Sigmoid colon (tissue), 7 donors: ENCODE data around the gene PLEKHH1. TPM values are rescaled to one million over a fixed set of nuclear protein-coding genes. Genes with fewer than 3 reads are reported as not detected.

Experiments used
- DNase-seq: peaks from one replicate; pipeline ENCODE4 v3.0.0-alpha.2; 2019
- H3K27ac ChIP-seq, 4 donors: fragments of 200-600 bp; sonication (generic); one replicate each; pipeline ENCODE4 v1.5.1; 2016 to 2019; ENCODE audit warnings: mild to moderate bottlenecking in 1 of 4
- H3K27me3 ChIP-seq, 3 donors: fragments of 200-600 bp; sonication (generic); one replicate each; pipeline ENCODE4 v1.5.1; 2019; ENCODE audit warnings: mild to moderate bottlenecking in 1 of 3
- H3K36me3 ChIP-seq, 4 donors: fragments of 200-600 bp; sonication (generic); one replicate each; pipeline ENCODE4 v1.5.1; 2016 to 2019
- H3K4me1 ChIP-seq, 4 donors: fragments of 200-600 bp; sonication (generic); one replicate each; pipeline ENCODE4 v1.5.1; 2017 to 2019
- H3K4me3 ChIP-seq, 4 donors: fragments of 200-600 bp; sonication (generic); one replicate each; pipeline ENCODE4 v1.5.1; 2017 to 2019; ENCODE audit warnings: mild to moderate bottlenecking in 2 of 4, moderate library complexity in 1 of 4
- H3K9me3 ChIP-seq, 4 donors: fragments of 200-600 bp in 3 of 4; sonication (generic) in 3 of 4; one replicate each; pipeline versions ENCODE4 v1.5.1 to v1.6.1; 2013 to 2019
- EP300 ChIP-seq, 4 donors: sonication (generic); formaldehyde crosslinking; IDR thresholded peaks; one replicate each; pipeline ENCODE4 v1.6.1; 2017; ENCODE audit warnings: antibody characterized with exemption in 4 of 4
- POLR2A ChIP-seq, 2 donors: fragments of 450-650 bp; IDR thresholded peaks; one replicate each; pipeline ENCODE4 v1.6.1; 2016; ENCODE audit warnings: antibody characterized with exemption in 2 of 2, mild to moderate bottlenecking in 2 of 2, moderate library complexity in 2 of 2
- POLR2AphosphoS5 ChIP-seq, 4 donors: sonication (generic); formaldehyde crosslinking; IDR thresholded peaks; one replicate each; pipeline ENCODE4 v1.6.1; 2017; ENCODE audit warnings: antibody characterized with exemption in 4 of 4
- WGBS, 2 donors: extraction: QIAGEN DNeasy Blood & Tissue Kit; methylation state at CpG; one replicate each; pipeline ENCODE4 v1.1.7; 2013; 5-methylcytosine and 5-hydroxymethylcytosine counted together
- intact Hi-C: fragments of 100-400 bp; cut with DNase I; formaldehyde crosslinking; loops from one replicate; pipeline ENCODE4 v1.15.1; 2023
- polyA plus RNA-seq, 3 donors: library from polyadenylated mRNA; stranded (reverse); fragments of 200-250 nt; gene quantifications; one replicate each; pipeline ENCODE4 v1.2.3, GENCODE V29; 2013
- total RNA-seq, 4 donors: library from RNA; depleted of rRNA; stranded (reverse); fragments of >200 nt; gene quantifications; one replicate each; pipeline ENCODE4 v1.1.0, GENCODE V29; 2016
- TF ChIP-seq, protein P1 (sequence below), 4 experiments: fragments of 450-650 bp in 3 of 4; fragments of 200-600 bp in 1 of 4; IDR thresholded peaks; one replicate each; pipeline ENCODE4 v1.5.1; 2016 to 2019; ENCODE audit warnings: antibody characterized with exemption in 4 of 4, mild to moderate bottlenecking in 3 of 4, moderate library complexity in 2 of 4
- donor health status: healthy with polysubstance abuse.
- donor health status: Bipolar disorder and iron deficiency.
- donor health status: healthy.

Gene PLEKHH1
- total and polyA plus RNA-seq, 7 donors: 2.0 to 25.3 (median 8.0) TPM

GRCh38 chr14:67570453-67570852 lies 37.4 kb downstream of the PLEKHH1 start:
- Histone ChIP-seq H3K27ac (no peak overlapping the region), H3K36me3 (no peaks in the 10 kb centered on the region), H3K9me3 (no peaks in the 10 kb centered on the region), H3K4me1 (no peaks in the 10 kb centered on the region), H3K27me3 (no peaks in the 10 kb centered on the region), H3K4me3 (no peak overlapping the region)
- intact Hi-C loops: loop anchor here (2.0 kb wide), 1 partner anchor 44 kb away; no protein-coding TSS in a partner anchor
- TF ChIP-seq EP300 (IDR thresholded peaks at IDR 0.05) (no peak), POLR2AphosphoS5 (IDR thresholded peaks at IDR 0.05) (no peak), POLR2A (IDR thresholded peaks at IDR 0.05) (no peak)
- TF ChIP-seq, protein P1, sequence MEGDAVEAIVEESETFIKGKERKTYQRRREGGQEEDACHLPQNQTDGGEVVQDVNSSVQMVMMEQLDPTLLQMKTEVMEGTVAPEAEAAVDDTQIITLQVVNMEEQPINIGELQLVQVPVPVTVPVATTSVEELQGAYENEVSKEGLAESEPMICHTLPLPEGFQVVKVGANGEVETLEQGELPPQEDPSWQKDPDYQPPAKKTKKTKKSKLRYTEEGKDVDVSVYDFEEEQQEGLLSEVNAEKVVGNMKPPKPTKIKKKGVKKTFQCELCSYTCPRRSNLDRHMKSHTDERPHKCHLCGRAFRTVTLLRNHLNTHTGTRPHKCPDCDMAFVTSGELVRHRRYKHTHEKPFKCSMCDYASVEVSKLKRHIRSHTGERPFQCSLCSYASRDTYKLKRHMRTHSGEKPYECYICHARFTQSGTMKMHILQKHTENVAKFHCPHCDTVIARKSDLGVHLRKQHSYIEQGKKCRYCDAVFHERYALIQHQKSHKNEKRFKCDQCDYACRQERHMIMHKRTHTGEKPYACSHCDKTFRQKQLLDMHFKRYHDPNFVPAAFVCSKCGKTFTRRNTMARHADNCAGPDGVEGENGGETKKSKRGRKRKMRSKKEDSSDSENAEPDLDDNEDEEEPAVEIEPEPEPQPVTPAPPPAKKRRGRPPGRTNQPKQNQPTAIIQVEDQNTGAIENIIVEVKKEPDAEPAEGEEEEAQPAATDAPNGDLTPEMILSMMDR (IDR thresholded peaks at IDR 0.05): no peak
- DNase-seq: no peak
- 87 to 89% methylated on average over 7 of the region's 7 CpGs for whole genome bisulfite sequencing, 2 donors

GRCh38 chr14:67571275-67571990 lies 38.3 kb downstream of the PLEKHH1 start:
- no peaks in the 10 kb centered on the region for H3K9me3 ChIP-seq
- DNase-seq: peak; percentile 78
- TF ChIP-seq, protein P1 (IDR thresholded peaks at IDR 0.05): peak; percentile 73 to 96 (median 88)
- TF ChIP-seq EP300 (IDR thresholded peaks at IDR 0.05): no peak
- H3K27me3 ChIP-seq: no peaks in the 10 kb centered on the region
- no peak overlapping the region for H3K4me3 ChIP-seq
- no peak overlapping the region for H3K27ac ChIP-seq
- intact Hi-C loops: loop anchor here (1.0 to 2.0 kb wide), 2 partner anchors 45 to 144 kb away; no protein-coding TSS in a partner anchor
- WGBS, 2 donors: 49 to 50% methylated on average over 14 of the region's 14 CpGs
- H3K36me3 ChIP-seq: peaks cover 0 to 4% (median 0%) of the 10 kb centered on the region in 4 donors
- H3K4me1 ChIP-seq: no peaks in the 10 kb centered on the region

DNA sequence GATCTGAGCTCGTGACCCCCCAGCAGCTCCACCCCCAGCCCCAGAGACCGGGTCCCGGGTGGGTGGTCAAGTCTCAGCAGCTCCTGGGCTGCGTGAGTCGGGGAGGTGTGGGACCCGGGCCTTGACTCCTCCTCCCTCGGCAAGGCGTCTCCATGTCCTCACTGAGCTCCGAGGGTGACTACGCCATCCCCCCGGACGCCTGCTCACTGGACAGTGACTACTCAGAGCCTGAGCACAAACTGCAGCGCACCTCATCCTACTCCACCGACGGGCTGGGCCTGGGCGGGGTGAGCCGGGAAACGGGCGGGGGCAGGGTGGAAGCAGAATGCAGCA lies 38.9 kb downstream of the PLEKHH1 start:
- 76 to 88% methylated on average over 19 of the region's 19 CpGs for WGBS, 2 donors
- H3K4me3 ChIP-seq: no peak overlapping the region
- intact Hi-C loops: loop anchor here (1.0 to 2.0 kb wide), 2 partner anchors 45 to 145 kb away; no protein-coding TSS in a partner anchor
- H3K27me3 ChIP-seq: no peaks in the 10 kb centered on the region
- no peaks in the 10 kb centered on the region for H3K4me1 ChIP-seq
- H3K9me3 ChIP-seq: no peaks in the 10 kb centered on the region
- no peak overlapping the region for H3K27ac ChIP-seq
- H3K36me3 ChIP-seq: peaks cover 0 to 4% (median 0%) of the 10 kb centered on the region in 4 donors
- peak; percentile 65 for DNase-seq
- TF ChIP-seq POLR2A (IDR thresholded peaks at IDR 0.05) (no peak), POLR2AphosphoS5 (IDR thresholded peaks at IDR 0.05) (no peak)
- TF ChIP-seq, protein P1 (IDR thresholded peaks at IDR 0.05): no peak

DNA sequence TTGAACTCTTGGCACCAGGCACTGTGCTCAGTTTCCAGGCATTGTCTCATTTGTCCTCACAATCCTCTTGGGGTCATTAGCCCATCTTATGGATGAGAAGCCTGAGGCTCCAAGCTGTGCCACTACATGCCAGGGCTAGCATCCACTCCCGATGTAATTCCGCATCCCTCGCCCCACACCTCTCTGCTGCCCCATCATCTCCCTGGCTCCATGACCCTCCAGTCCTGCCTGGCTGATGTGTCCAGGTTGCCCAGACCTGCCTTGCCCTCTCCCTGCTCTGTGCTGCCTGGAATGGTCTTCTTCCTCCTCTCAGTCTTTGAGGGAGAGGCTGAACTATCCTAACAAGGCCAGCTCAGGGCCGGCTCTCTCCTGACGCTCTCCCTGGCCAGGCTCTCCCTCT lies 39.5 kb downstream of the PLEKHH1 start:
- intact Hi-C loops: no loop called here
- 92 to 96% methylated on average over 5 of the region's 5 CpGs for WGBS, 2 donors
- TF ChIP-seq, protein P1 (IDR thresholded peaks at IDR 0.05): no peak
- TF ChIP-seq POLR2AphosphoS5 (IDR thresholded peaks at IDR 0.05): no peak
- Histone ChIP-seq H3K4me3 (no peak overlapping the region), H3K27ac (no peak overlapping the region), H3K9me3 (no peaks in the 10 kb centered on the region), H3K4me1 (no peaks in the 10 kb centered on the region), H3K36me3 (peaks cover 0 to 4% (median 0%) of the 10 kb centered on the region in 4 donors), H3K27me3 (no peaks in the 10 kb centered on the region)
- DNase-seq: peak; percentile 55
